ENCODE measurements around the gene ARSA. TPM values are rescaled to one million over a fixed set of nuclear protein-coding genes. Genes with fewer than 3 reads are reported as not detected.

ARSA gene
- total RNA-seq, 1 experiment from 2014 or later, result 16.4 TPM

DNA sequence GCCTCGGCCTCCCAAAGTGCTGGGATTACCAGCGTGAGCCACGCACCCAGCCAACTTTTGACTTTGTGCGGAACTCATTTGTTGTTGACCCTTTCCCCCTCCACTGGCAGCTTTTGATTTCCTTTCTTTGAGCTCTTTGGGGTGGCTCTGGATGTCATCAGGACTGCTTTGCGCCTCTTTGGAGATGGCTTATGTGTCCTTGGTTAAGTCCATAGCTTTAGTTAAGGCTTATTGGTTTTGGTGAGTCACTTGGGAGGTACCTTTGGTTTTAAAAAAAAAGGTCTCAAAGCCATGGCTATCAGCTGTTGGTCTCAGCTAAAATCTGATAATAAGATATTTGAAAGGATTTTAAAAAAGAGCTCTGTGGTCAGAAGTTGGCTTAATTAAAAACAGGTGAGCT, 5.1 kb upstream of the ARSA start:
- no peaks in the 10 kb centered on the region for H3K27me3 ChIP-seq (ENCODE audit: insufficient read depth, low read length)
- H3K9me3 ChIP-seq (ENCODE audit: control insufficient read depth in 1 of 2, insufficient read depth in 1 of 2, low read depth in 1 of 2, low read length in 2 of 2), result no peaks in the 10 kb centered on the region
- H3K9me2 ChIP-seq (ENCODE audit: insufficient read depth), result no peaks in the 10 kb centered on the region
- CTCF ChIA-PET, result no interaction called here
- no TSS peak for BruUV-seq (replicated peaks)
- ATAC-seq (no peak), DNase-seq (ENCODE audit: low read depth, low spot score) (no peak)
- peaks cover 4 to 16% of the 10 kb centered on the region in 2 experiments; a peak in 3 of 4 replicates for H3K4me1 ChIP-seq (ENCODE audit: control insufficient read depth in 1 of 2, insufficient read depth in 2 of 2, low read length in 2 of 2)
- no peaks in the 10 kb centered on the region for H4K20me1 ChIP-seq (ENCODE audit: insufficient read depth)
- no peaks in the 10 kb centered on the region for H3K79me2 ChIP-seq (ENCODE audit: insufficient read depth, low read length)
- no peak overlapping the region for H3K27ac ChIP-seq (ENCODE audit: low read depth, low read length)
- intact Hi-C loops (cut with micrococcal nuclease), result no loop called here
- RAD21 ChIA-PET (ENCODE audit: low non-redundant PET in 1 of 2, low total read pairs in 2 of 2, uncharacterized antibody in 2 of 2, unreplicated experiment in 2 of 2), result no interaction called here
- POLR2A ChIA-PET, result no interaction called here
- no peak overlapping the region for H2AFZ ChIP-seq (ENCODE audit: low read depth, low read length, poor library complexity, severe bottlenecking)
- no peak overlapping the region for H3K4me3 ChIP-seq (replicated peaks in 1 of 2; ENCODE audit: low read depth in 1 of 2, low read length in 2 of 2)
- no peak overlapping the region for H3K9ac ChIP-seq (ENCODE audit: low read length)
- H3K4me2 ChIP-seq (ENCODE audit: low read length), result no peak overlapping the region
- no peaks in the 10 kb centered on the region for H3K36me3 ChIP-seq (ENCODE audit: control insufficient read depth in 1 of 2, insufficient read depth in 2 of 2, low read length in 2 of 2)
- TF ChIP-seq EZH2phosphoT487 (IDR thresholded peaks at IDR 0.05; ENCODE audit: borderline replicate concordance) (no peak), RAD21 (IDR thresholded peaks at IDR 0.05; ENCODE audit: low read depth) (no peak), POLR2A (IDR thresholded peaks at IDR 0.05; ENCODE audit: borderline replicate concordance, extremely low read depth, insufficient read depth, insufficient read length) (no peak), YY1 (IDR thresholded peaks at IDR 0.05; ENCODE audit: extremely low read depth, insufficient replicate concordance, low read depth, low read length) (no peak), EGR1 (IDR thresholded peaks at IDR 0.05; ENCODE audit: low read depth) (no peak), CEBPB (IDR thresholded peaks at IDR 0.05; ENCODE audit: low read depth) (no peak), ELF1 (IDR thresholded peaks at IDR 0.05; ENCODE audit: borderline replicate concordance, low read depth) (no peak), FOSL1 (IDR thresholded peaks at IDR 0.05; ENCODE audit: low read depth) (no peak), SP1 (IDR thresholded peaks at IDR 0.05; ENCODE audit: low read depth) (no peak), ZNF274 (IDR thresholded peaks at IDR 0.05; ENCODE audit: low read depth, low read length) (no peak), TCF7L2 (IDR thresholded peaks at IDR 0.05; ENCODE audit: borderline replicate concordance, extremely low read depth, insufficient read depth, insufficient read length) (no peak), ZBTB33 (IDR thresholded peaks at IDR 0.05; ENCODE audit: extremely low read depth, insufficient replicate concordance, low read length) (no peak), SIN3A (IDR thresholded peaks at IDR 0.05; ENCODE audit: low read depth) (no peak), ZFX (IDR thresholded peaks at IDR 0.05) (no peak)
- TF ChIP-seq, protein P1, sequence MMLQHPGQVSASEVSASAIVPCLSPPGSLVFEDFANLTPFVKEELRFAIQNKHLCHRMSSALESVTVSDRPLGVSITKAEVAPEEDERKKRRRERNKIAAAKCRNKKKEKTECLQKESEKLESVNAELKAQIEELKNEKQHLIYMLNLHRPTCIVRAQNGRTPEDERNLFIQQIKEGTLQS (IDR thresholded peaks at IDR 0.05), result no peak
- TF ChIP-seq, protein P2, sequence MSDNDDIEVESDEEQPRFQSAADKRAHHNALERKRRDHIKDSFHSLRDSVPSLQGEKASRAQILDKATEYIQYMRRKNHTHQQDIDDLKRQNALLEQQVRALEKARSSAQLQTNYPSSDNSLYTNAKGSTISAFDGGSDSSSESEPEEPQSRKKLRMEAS (IDR thresholded peaks at IDR 0.05), result no peak
- TF ChIP-seq, protein P3, sequence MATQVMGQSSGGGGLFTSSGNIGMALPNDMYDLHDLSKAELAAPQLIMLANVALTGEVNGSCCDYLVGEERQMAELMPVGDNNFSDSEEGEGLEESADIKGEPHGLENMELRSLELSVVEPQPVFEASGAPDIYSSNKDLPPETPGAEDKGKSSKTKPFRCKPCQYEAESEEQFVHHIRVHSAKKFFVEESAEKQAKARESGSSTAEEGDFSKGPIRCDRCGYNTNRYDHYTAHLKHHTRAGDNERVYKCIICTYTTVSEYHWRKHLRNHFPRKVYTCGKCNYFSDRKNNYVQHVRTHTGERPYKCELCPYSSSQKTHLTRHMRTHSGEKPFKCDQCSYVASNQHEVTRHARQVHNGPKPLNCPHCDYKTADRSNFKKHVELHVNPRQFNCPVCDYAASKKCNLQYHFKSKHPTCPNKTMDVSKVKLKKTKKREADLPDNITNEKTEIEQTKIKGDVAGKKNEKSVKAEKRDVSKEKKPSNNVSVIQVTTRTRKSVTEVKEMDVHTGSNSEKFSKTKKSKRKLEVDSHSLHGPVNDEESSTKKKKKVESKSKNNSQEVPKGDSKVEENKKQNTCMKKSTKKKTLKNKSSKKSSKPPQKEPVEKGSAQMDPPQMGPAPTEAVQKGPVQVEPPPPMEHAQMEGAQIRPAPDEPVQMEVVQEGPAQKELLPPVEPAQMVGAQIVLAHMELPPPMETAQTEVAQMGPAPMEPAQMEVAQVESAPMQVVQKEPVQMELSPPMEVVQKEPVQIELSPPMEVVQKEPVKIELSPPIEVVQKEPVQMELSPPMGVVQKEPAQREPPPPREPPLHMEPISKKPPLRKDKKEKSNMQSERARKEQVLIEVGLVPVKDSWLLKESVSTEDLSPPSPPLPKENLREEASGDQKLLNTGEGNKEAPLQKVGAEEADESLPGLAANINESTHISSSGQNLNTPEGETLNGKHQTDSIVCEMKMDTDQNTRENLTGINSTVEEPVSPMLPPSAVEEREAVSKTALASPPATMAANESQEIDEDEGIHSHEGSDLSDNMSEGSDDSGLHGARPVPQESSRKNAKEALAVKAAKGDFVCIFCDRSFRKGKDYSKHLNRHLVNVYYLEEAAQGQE (IDR thresholded peaks at IDR 0.05; ENCODE audit: low read depth), result no peak
